DMS 273 (cell line): Measurements from ENCODE around the gene SARNP.
"Not testable (repeated sequence)": the region's sequence is repeated elsewhere in the genome, so short reads cannot be mapped to it uniquely, and the experiment has no call there.

Experiments
- DNase-seq: peaks from one replicate; lab custom pipeline; 2025; ENCODE audit not compliant: unreplicated experiment; lab: John Stamatoyannopoulos, UW

The SARNP gene

GRCh38 chr12:55817345-55818139 lies at the start of gene SARNP, which contains the start of gene ORMDL2:
SARNP (minus strand) TSS chr12:55817724; CDS start chr12:55817701, 23 bp downstream.
ORMDL2 (plus strand) TSS chr12:55818041; CDS start chr12:55819000, 959 bp downstream.
- peak; percentile 99 for DNase-seq

- not testable (repeated sequence) for DNase-seq
These were observed 49.0 kb upstream of the SARNP start for GRCh38 chr12:55866454-55867004.

GRCh38 chr12:55865327-55865726 lies 47.8 kb upstream of the SARNP start:
- DNase-seq: no peak

GRCh38 chr12:55862931-55863330 lies 45.4 kb upstream of the SARNP start:
- DNase-seq: not testable (repeated sequence)

GRCh38 chr12:55862286-55862685 lies 44.8 kb upstream of the SARNP start:
- no peak for DNase-seq

- no peak for DNase-seq
These were observed 44.3 kb upstream of the SARNP start for GRCh38 chr12:55861871-55862270.

GRCh38 chr12:55861396-55861795 lies 43.9 kb upstream of the SARNP start:
- DNase-seq: no peak

- DNase-seq: no peak
These were observed 35.2 kb upstream of the SARNP start for GRCh38 chr12:55852740-55853139.

- DNase-seq: no peak
These were observed 33.4 kb upstream of the SARNP start for GRCh38 chr12:55850893-55851292.

- DNase-seq: no peak
These were observed 32.9 kb upstream of the SARNP start for GRCh38 chr12:55850401-55850800.

GRCh38 chr12:55849616-55850343 lies 32.3 kb upstream of the SARNP start:
- DNase-seq: no peak

- no peak for DNase-seq
These were observed 30.2 kb upstream of the SARNP start for GRCh38 chr12:55847603-55848291.

- DNase-seq: no peak
These were observed 29.5 kb upstream of the SARNP start for GRCh38 chr12:55847033-55847432.

- DNase-seq: no peak
These were observed 28.4 kb upstream of the SARNP start for GRCh38 chr12:55845785-55846496.

- DNase-seq: no peak
These were observed 27.8 kb upstream of the SARNP start for GRCh38 chr12:55845361-55845760.

- no peak for DNase-seq
These were observed 27.4 kb upstream of the SARNP start for GRCh38 chr12:55844961-55845360.

GRCh38 chr12:55843431-55843830 lies 25.9 kb upstream of the SARNP start:
- DNase-seq: no peak

- DNase-seq: no peak
These were observed 25.3 kb upstream of the SARNP start, which contains the start of gene MMP19 for GRCh38 chr12:55842681-55843429. MMP19 (minus strand) TSS chr12:55842936; CDS start chr12:55842830, 106 bp downstream.

- no peak for DNase-seq
These were observed 23.2 kb upstream of the SARNP start for GRCh38 chr12:55840581-55841351.
